ENCODE data around the gene AKNA.

DNA sequence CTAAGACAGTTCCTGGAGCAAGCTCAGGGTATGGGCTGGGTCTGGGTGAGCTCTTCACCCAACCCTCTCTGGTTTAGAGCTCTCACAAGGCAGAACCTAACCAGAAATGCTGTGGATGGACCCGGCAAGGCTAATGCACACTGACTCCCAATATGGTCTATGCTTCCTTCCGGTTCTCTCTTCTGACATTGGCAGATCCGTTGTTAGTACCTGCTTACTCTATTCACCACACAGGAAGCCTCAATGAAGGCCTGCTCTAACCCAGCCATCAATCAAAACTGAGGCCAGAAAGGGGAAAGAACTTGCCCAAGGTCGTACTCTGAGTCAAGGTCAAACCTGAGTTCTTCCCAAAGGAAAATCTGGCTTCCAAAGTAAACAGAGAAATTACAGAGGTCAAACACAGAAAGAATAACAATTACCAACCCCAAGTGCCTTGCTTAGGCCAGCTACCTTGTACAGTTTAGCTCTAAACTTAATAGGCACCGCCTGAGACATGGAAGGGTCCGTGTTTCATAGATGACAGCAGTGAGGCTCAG is 46.0 kb upstream of the AKNA start:
- TF ChIP-seq SPI1 (IDR thresholded peaks at IDR 0.05; ENCODE audit: low read depth, low read length) (no peak), TAF1 (IDR thresholded peaks at IDR 0.05; ENCODE audit: low read depth, low read length) (no peak), POLR2AphosphoS5 (IDR thresholded peaks at IDR 0.05; ENCODE audit: low read depth, low read length) (no peak)
